Activated naive CD4-positive, alpha-beta T cell treated with Interleukin-2 at 50 U/mL for 16 hours (primary cell): Measurements from ENCODE around the gene SHISA6.

Experiments
- DNase-seq: peaks from one replicate; pipeline ENCODE4 v3.0.0-alpha.2; 2020

SHISA6 gene

DNA sequence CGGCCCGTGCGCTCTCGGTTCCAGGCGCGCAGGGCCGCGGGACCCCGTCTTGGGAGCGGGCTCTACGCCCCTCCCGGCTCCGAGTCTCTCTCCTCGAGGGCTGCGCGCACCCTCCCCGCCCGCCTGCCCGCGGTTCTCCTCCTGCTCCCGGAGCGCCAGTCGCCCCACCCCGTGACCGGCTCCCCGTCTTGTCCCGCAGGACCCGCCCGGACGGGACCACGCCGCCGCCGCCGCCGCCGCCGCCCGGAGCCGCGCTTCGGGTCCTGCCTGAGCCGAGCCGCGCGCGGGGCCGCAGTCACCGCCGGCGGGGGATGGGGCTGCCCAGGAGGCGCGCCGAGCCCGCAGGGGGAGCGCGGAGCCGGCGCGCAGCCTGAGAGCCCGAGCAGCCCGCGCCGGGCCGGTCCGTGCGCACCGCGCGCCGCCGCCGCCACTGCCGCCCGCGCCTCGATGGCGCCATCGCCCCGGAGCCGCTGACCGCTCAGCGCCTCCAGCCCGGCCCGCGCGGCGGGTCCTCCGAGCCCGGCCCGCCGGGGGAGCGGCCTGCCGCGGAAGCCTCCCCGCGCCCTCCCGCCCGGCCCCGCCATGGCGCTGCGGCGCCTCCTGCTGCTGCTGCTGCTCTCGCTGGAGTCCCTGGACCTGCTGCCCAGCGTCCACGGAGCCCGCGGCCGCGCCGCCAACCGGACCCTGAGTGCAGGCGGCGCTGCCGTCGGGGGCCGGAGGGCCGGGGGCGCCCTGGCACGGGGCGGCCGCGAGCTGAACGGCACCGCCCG, at the start of gene SHISA6:
TSS of gene SHISA6 (plus strand) at position 373 of the 770 bp plus-strand sequence.
- no peak for DNase-seq

- DNase-seq, result no peak
Measured at GRCh38 chr17:11195801-11196200, 45.2 kb upstream of the SHISA6 start.

DNA sequence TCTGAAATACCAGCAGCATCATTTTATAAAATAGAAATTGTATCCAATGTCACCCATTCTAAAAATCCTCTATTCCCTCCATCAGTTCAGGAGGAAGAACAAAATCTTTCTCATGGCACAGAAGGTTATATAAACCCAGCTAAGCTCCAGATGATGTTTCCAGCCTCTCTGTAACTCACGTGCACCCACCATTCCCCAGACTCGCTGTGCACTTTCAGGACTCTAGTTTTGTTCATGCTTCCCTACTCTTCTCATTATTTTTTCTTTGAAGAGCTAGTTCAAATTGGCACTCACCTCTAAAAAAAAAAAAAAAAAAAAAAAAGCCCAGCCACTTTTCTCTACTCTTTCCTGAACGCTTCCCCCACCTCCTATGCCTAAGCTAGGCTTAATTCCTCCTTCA, 36.0 kb upstream of the SHISA6 start:
- DNase-seq, result no peak

- no peak for DNase-seq
Measured at GRCh38 chr17:11205659-11206058, 35.4 kb upstream of the SHISA6 start.

DNA sequence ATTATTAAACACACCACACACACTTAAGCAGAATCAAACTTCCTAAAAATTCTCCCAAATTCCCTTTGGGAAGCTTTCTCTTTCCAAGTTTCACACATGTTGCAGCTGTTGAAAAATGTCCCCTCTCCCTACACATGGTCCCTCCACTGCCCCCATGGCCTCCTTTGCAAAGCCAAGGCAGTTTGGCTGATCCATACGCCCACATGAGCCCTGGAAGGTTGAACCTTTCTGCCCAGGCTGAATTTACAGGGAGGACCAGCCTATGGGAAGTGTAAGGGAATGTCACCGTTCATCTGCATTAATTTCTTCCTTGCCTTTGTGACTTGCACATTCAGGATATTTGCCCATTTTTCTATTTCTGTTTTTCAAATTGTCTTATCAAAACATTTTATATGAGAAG, 31.1 kb upstream of the SHISA6 start:
- no peak for DNase-seq

DNA sequence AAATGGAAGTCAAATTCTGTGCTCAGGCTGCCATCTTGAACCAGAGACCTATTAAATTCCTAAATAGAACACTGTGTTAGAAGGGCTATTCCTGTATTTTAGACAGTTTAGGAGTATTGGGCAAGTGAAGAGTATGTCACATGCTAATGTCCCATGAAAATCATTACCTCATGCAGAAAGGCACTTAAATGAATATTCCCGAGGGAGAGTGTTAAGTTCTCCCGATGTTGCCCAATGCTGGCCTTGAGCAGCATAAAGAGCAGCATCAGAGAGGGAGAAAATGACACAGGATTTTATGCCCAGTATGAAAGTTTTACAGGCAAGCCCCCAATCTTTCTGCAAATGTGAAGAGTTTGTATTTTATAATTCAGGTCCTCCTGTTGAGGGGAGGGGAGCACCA, 28.2 kb upstream of the SHISA6 start:
- no peak for DNase-seq

DNA sequence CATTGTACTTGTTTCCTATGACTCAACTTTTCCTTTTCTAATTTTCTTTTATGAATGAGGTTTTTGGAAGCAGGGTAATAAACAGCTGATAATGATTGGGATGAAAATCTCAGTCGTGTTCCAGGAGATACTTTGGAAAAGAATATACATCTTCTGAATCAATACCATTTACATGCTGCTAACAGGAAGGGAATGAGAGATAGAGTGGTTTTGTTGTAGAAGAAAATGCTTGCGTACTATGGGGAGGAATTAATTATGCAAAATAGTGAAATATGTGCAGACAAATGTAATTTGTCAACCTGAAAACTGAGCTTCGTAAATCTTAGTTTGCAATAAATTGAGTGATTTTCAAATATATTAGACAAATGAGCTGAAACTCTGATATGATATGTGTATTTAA, 24.0 kb upstream of the SHISA6 start:
- no peak for DNase-seq

DNA sequence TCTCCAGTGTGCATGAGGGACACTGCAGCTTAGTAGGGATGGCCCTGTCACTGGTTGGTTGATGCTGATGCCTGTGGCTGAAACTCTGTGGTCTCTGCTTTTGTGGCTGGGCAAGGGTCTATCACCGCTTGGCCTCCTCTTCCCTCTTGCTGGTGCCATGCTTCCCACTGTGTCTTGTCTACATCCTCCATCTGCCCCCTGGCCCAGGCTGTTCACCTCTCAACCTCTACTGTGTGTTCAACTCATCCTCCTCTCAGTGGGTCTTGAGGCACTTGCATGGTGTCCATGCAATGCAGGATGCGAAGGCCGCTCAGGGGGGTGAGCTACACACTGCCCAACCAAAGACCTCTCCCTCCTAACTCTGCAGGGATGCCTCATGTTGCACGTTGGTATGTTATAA, 19.8 kb upstream of the SHISA6 start:
- DNase-seq, result no peak

GRCh38 chr17:11221721-11222120, 19.3 kb upstream of the SHISA6 start:
- DNase-seq, result no peak

DNA sequence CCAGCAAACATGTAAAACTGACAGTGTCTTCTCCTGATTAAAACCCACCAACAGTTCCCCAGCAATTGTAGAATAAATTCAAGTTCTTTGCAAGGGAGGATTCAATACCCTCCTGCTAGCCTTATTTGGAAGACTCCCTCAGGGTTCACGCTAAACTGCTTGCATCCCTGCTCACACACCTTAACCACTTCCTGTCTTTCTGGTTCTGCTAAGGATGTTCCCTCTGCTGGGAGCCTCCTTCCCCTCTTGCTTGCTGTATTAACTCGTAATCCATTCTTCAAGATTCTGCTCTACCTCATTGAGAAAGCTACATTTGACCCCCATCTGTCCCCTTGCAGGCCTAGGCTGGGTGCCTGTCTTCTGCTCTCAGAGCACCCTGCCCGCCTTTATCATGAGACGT, 2.3 kb upstream of the SHISA6 start:
- no peak for DNase-seq

- DNase-seq, result no peak
Measured at GRCh38 chr17:11239379-11239970, 1.5 kb upstream of the SHISA6 start.

DNA sequence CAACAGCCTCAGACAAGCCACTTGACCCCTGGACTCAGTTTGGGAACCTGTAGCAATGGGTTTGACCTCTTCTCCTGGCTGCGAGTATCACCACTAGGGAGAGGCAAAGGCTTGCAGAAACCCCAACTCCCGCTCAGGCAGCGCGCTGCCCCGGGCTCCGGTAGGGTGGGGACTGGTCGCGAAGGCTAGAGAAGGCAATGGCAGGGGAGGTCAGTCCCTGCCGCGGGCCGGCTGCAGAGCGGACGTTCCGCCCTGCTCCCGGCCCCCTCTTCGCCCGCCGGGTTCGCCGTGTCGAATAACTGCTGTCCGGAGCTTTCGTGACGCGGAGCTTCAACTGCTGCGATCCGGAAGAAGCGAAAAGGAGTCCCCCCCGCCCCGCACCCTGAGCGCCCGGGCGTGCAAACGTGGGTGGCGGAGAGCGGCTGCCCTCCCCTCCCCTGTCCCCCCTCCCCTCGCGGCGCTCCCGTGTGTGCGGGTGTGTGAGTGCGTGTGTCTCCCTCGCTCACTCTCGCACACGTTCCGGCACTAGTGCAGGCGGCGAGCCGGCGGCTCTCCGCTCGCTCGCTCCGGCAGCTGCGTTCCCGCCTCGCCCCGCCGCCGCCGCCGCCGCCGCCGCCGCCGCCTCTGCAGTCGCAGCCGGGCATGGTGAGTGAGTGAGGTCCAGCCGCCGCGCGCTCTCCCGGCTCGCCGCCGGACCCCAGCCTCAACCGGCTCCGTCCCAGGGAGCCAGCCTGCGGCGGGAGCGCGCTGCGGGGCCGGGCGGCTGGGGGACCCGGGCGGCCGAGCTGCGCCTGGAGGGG, 772 bp upstream of the SHISA6 start:
- DNase-seq, result no peak

DNA sequence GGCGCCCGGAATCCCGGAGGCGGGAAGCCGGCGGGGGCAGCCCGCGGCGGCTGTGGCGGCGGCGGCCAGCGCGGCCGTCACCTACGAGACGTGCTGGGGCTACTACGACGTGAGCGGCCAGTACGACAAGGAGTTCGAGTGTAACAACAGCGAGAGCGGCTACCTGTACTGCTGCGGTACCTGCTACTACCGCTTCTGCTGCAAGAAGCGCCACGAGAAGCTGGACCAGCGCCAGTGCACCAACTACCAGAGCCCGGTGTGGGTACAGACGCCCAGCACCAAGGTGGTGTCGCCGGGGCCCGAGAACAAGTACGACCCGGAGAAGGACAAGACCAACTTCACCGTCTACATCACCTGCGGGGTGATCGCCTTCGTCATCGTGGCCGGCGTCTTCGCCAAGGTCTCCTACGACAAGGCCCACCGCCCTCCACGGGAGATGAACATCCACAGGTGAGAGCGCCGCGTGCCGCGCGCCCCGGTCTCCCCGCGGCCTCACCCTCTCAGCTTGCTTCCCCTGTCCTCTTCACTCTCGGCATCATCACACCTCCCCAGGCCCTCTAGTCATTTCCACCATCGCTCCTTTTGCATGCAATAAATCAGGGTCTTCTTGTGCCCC, 706 bp downstream of the SHISA6 start:
- no peak for DNase-seq

- no peak for DNase-seq
Measured at GRCh38 chr17:11242411-11242810, 1.4 kb downstream of the SHISA6 start.

DNA sequence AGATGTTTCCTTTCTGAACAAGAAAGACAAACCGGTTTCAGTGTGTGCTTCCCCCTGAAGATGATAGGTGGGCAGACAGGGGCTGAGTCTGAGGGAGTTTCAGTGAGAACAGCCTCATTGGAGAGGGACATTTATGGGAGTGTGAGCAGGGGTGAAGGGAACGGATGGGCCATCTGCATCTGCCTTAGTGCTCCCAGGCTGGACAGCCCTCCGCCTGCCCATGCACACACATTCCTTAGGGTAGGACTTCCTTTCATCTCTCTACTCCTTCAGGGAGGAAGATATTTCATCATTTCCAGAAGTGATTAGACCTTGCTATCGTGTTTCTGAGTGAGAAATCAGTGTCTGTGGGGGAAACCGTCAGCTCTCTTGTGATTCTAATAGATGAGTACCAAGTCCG, 3.8 kb downstream of the SHISA6 start:
- DNase-seq, result no peak

DNA sequence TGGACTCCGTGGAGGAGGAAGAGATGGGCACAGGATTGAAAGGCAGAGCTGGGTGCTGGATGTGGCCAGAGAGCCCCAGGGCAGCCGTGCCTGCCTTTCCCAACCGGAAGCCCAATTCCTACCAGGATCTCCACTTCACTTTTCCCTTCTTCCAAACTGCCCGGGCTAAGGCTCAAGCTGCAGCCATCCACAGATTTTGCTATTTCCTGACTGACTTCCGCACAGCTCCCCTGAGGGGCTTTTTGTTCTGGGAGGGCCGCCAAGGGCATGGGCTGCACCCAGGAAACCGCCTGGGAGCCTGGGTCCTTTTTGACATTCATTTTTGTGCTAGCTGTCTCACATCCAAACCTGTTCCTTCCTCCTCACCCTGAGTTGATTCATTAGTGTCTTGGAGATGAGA, 4.2 kb downstream of the SHISA6 start:
- no peak for DNase-seq

GRCh38 chr17:11245791-11246190, 4.8 kb downstream of the SHISA6 start:
- DNase-seq, result no peak

DNA sequence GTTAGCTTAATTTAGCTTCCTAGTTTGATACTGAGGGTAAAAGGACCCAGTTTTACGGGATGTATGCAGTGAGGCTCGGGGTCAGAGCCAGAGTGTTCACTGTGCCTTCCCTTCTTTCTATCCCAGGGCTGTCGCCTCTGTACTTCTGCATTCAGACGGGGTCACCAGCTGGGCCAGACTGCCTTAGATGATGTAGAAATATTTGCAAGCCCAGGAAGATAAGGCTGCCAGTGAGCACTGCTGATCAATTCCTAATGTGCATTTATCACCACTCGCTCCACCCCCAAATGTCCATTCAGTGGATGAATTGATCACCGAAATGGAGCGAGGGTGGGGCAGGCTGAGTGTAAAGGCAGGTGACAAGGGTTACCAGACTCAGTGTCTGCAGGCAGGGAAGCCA, 9.1 kb downstream of the SHISA6 start:
- DNase-seq, result no peak

- DNase-seq, result no peak
Measured at GRCh38 chr17:11251561-11252107, 10.6 kb downstream of the SHISA6 start.

DNA sequence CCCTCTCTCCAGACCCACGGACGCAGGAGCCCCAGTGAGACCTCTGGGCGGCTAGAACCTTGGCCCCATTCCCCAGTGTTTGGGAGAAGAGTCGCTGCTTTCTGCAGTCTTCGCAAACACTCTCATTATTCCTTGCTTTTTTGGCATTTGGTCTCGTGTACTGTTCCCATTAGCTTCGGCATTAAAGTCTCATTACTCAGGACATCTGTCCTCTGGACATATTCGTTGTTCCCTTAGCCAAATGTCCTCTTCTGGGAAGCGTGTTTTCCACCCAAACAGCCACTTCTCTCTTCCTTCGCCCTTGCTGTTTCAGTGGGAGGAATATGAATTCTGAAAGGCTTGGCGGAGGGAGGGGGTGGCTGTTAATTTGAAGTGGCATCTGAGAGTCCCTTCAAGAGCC, 11.1 kb downstream of the SHISA6 start:
- no peak for DNase-seq

DNA sequence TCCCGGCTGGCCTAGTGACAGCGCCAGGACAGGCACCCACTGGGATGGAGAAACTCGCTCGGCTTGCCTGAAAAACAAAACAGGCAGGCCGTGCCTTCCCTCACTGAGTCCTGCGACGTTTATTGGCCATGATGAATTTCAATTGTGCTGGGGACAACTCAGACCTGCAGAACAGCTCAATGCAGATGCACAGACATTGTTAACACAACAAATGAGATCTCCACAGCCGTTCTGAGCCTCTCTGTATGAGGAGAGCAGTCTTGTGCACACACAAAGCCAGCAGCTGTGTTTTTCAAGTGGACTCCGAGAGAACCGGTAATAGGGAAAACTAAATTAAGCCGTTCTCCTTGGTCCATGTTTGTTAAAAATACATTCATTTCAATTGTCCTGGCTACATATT, 15.9 kb downstream of the SHISA6 start:
- no peak for DNase-seq

GRCh38 chr17:11264183-11264871, 23.3 kb downstream of the SHISA6 start:
- no peak for DNase-seq
